ENCODE data around the gene PRKAG2. TPM values are rescaled to one million over a fixed set of nuclear protein-coding genes. Genes with fewer than 3 reads are reported as not detected.
"Not testable (repeated sequence)": the region's sequence is repeated elsewhere in the genome, so short reads cannot be mapped to it uniquely, and the experiment has no call there.

PRKAG2 gene
- total RNA-seq, 1 donor from 2014 or later = 4.7 TPM

DNA sequence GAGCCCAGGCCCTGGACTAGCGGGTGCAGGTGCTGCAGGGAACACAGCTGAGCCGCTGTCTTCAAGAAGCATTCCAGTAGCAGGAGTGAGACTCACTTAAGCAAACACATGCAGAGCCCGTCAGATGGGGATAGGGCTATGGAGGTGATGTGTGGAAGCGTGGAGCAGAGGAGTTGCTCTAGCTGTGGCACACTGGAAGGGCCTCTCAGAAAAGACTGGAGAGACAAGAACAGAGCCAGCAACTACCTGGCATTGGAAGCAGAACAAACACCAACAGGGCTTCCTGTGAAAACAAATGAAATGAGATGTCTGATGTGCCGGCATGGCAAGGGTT, 41.6 kb upstream of the PRKAG2 start:
- Histone ChIP-seq H3K9ac (ENCODE audit: low read depth in 1 of 3, low read length in 3 of 3) (no peak overlapping the region), H3K27ac (ENCODE audit: low read depth, low read length) (no peak overlapping the region), H3K4me1 (ENCODE audit: control insufficient read depth in 3 of 3, insufficient read depth in 3 of 3, low read length in 3 of 3) (no peaks in the 10 kb centered on the region), H3K4me3 (ENCODE audit: low read length in 3 of 3) (no peak overlapping the region), H3K27me3 (ENCODE audit: control insufficient read depth in 3 of 3, insufficient read depth in 3 of 3, low read length in 3 of 3) (peaks cover 0 to 4% (median 3%) of the 10 kb centered on the region in 3 donors), H3K36me3 (ENCODE audit: control insufficient read depth in 3 of 3, insufficient read depth in 3 of 3, low read length in 3 of 3) (no peaks in the 10 kb centered on the region), H3K9me3 (ENCODE audit: control insufficient read depth in 3 of 3, low read length in 3 of 3) (peaks cover 2 to 4% (median 2%) of the 10 kb centered on the region in 3 donors)

DNA sequence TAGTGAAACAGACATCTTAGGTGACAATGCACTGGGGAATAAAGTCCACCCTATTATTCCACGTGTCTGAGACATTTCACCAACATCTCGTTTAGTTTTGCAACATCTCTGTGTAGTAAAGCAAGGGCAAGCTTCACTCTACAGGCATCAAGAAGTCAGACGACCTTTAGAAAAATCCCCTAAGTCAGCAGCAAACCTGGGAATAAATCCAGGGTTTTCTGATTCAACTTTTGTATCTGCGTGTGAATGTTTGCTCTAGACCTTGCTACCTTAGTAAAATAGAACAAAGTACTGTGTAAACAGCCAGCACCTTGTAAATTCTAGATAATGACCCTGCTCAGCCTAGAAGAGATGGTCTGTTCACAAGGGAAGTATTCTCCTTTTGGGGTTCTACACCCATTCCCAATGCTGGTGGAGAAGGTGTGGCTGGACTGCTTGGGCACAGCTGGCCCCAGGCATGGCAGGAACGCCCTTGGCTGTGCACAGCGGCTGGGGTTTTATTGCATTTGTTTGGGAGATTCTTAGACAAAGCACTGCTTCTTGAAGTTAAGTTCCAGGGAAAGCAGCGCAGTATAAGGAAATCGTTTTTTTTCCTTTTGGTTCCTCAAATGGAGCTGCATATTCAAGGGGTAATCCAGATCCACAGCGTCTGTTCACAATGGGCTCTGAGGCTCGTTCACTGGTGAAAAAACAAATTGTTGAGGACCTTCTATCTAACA, 41.0 kb upstream of the PRKAG2 start:
- H3K27me3 ChIP-seq (ENCODE audit: control insufficient read depth in 3 of 3, insufficient read depth in 3 of 3, low read length in 3 of 3) = peaks cover 0 to 4% (median 3%) of the 10 kb centered on the region in 3 donors

DNA sequence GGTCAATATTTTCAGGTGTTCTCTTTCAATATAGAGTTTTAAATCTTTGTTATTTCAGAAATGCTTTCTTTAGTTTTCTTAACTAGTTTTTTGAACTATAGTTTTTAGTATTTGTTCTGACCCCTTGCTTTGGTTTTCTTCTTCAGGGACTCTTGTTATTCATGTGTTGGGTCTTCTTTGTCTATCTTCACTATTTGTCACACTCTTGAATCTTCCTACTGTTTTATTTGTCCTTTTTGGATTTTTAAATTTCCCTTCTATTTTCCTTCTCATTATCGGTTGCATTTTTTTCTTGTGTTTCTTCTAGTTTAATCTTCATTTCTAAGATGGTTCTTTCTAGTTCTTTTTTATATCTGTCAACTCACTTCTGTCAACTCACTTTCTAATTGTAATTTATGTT, 37.1 kb upstream of the PRKAG2 start:
- Histone ChIP-seq H3K9me3 (ENCODE audit: control insufficient read depth in 3 of 3, low read length in 3 of 3) (peaks cover 2 to 4% (median 2%) of the 10 kb centered on the region in 3 donors), H3K4me3 (ENCODE audit: low read length in 3 of 3) (no peak overlapping the region), H3K36me3 (ENCODE audit: control insufficient read depth in 3 of 3, insufficient read depth in 3 of 3, low read length in 3 of 3) (no peaks in the 10 kb centered on the region), H3K27ac (ENCODE audit: low read depth, low read length) (no peak overlapping the region), H3K4me1 (ENCODE audit: control insufficient read depth in 3 of 3, insufficient read depth in 3 of 3, low read length in 3 of 3) (no peaks in the 10 kb centered on the region), H3K9ac (ENCODE audit: low read depth in 1 of 3, low read length in 3 of 3) (no peak overlapping the region), H3K27me3 (ENCODE audit: control insufficient read depth in 3 of 3, insufficient read depth in 3 of 3, low read length in 3 of 3) (no peaks in the 10 kb centered on the region)

More for the DNA sequence above, 41.0 kb upstream of the PRKAG2 start:
- no peak overlapping the region for H3K4me3 ChIP-seq (ENCODE audit: low read length in 3 of 3)
- H3K9ac ChIP-seq (ENCODE audit: low read depth in 1 of 3, low read length in 3 of 3) = no peak overlapping the region
- no peaks in the 10 kb centered on the region for H3K4me1 ChIP-seq (ENCODE audit: control insufficient read depth in 3 of 3, insufficient read depth in 3 of 3, low read length in 3 of 3)
- peaks cover 2 to 4% (median 2%) of the 10 kb centered on the region in 3 donors for H3K9me3 ChIP-seq (ENCODE audit: control insufficient read depth in 3 of 3, low read length in 3 of 3)
- no peaks in the 10 kb centered on the region for H3K36me3 ChIP-seq (ENCODE audit: control insufficient read depth in 3 of 3, insufficient read depth in 3 of 3, low read length in 3 of 3)
- H3K27ac ChIP-seq (ENCODE audit: low read depth, low read length) = no peak overlapping the region

DNA sequence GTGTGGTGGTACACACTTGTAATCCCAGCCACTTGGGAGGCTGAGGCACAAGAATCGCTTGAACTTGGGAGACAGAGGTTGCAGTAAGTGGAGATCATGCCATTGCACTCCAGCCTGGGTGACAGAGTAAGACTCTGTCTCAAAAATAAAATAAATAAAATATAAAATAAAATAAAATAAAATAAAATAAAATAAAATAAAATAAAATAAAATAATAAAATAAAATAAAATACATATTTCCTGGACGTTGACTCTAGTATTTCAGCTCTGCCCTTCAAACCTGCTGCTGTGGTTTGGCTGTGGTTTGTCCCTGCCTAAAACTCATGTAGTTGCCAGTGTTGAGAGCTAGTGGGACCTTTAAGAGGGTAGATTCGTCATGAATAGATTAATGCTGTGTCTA, 33.7 kb upstream of the PRKAG2 start:
- not testable (repeated sequence) for H3K4me3 ChIP-seq (ENCODE audit: low read length in 3 of 3); H3K27me3 ChIP-seq (ENCODE audit: control insufficient read depth in 3 of 3, insufficient read depth in 3 of 3, low read length in 3 of 3); H3K36me3 ChIP-seq (ENCODE audit: control insufficient read depth in 3 of 3, insufficient read depth in 3 of 3, low read length in 3 of 3); H3K9ac ChIP-seq (ENCODE audit: low read depth in 1 of 3, low read length in 3 of 3); H3K4me1 ChIP-seq (ENCODE audit: control insufficient read depth in 3 of 3, insufficient read depth in 3 of 3, low read length in 3 of 3); H3K27ac ChIP-seq (ENCODE audit: low read depth, low read length); H3K9me3 ChIP-seq (ENCODE audit: control insufficient read depth in 3 of 3, low read length in 3 of 3)

DNA sequence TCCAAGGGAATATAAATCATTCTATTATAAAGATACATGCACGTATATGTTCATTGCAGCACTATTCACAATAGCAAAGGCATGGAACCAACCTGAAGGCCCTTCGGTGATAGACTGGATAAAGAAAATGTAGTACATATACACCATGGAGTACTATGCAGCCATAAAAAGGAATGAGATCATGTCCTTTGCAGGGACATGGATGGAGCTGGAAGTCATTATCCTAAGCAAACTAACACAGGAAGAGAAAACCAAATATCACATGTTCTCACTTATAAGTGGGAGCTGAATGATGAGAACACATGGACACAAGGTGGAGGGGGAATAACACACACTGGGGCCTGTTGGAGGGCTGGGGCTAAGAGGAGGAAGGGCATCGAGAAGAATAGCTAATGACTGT, 30.2 kb upstream of the PRKAG2 start:
- not testable (repeated sequence) for H3K9ac ChIP-seq (ENCODE audit: low read depth in 1 of 3, low read length in 3 of 3); H3K4me1 ChIP-seq (ENCODE audit: control insufficient read depth in 3 of 3, insufficient read depth in 3 of 3, low read length in 3 of 3); H3K9me3 ChIP-seq (ENCODE audit: control insufficient read depth in 3 of 3, low read length in 3 of 3); H3K4me3 ChIP-seq (ENCODE audit: low read length in 3 of 3); H3K36me3 ChIP-seq (ENCODE audit: control insufficient read depth in 3 of 3, insufficient read depth in 3 of 3, low read length in 3 of 3); H3K27ac ChIP-seq (ENCODE audit: low read depth, low read length); H3K27me3 ChIP-seq (ENCODE audit: control insufficient read depth in 3 of 3, insufficient read depth in 3 of 3, low read length in 3 of 3)

DNA sequence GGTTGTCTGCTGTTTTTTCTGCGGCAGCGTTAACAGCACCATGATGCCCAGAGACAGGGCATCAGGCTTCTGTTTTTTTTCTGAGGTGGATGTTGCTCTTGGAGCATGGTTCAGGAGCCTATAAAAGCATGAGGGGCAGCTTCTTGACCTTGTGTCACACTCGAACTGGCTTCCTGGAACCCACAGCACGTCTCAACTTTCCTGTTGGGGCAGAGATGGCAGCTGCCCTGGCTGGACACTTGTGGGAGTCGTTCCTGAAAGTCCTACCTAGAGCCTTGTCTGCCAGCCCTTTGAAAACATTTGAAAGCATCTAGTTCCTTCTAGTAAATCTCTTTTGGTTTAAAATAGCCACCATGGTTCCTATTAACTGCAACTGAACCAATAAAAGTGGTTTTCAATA, 28.9 kb upstream of the PRKAG2 start:
- H3K27ac ChIP-seq (ENCODE audit: low read depth, low read length) = no peak overlapping the region
- no peaks in the 10 kb centered on the region for H3K36me3 ChIP-seq (ENCODE audit: control insufficient read depth in 3 of 3, insufficient read depth in 3 of 3, low read length in 3 of 3)
- peaks cover 0 to 6% (median 0%) of the 10 kb centered on the region in 3 donors for H3K4me1 ChIP-seq (ENCODE audit: control insufficient read depth in 3 of 3, insufficient read depth in 3 of 3, low read length in 3 of 3)
- H3K9ac ChIP-seq (ENCODE audit: low read depth in 1 of 3, low read length in 3 of 3) = no peak overlapping the region
- peaks cover 0 to 5% (median 0%) of the 10 kb centered on the region in 3 donors for H3K9me3 ChIP-seq (ENCODE audit: control insufficient read depth in 3 of 3, low read length in 3 of 3)
- no peak overlapping the region for H3K4me3 ChIP-seq (ENCODE audit: low read length in 3 of 3)
- H3K27me3 ChIP-seq (ENCODE audit: control insufficient read depth in 3 of 3, insufficient read depth in 3 of 3, low read length in 3 of 3) = peaks cover 0 to 13% (median 2%) of the 10 kb centered on the region in 3 donors

DNA sequence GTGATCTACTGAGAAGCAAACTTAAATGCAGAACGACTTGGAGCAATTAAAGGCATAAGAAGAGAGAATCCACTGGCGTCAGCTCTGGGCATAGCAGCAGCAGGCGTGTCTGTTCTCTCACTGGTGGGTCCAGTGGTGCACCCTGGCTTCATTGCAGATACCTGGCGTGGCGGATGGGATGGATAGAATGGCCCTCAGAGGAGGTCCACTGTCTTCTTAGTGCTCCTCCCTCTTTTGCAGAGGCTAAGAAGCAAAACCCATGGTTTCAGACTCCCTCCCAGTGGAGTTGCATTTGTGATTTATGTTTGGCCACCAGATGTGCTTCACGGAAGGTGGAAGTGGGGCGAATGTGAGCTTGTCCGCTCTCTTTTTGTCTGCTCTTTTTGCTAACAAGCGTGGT, 28.4 kb upstream of the PRKAG2 start:
- Histone ChIP-seq H3K27ac (ENCODE audit: low read depth, low read length) (no peak overlapping the region), H3K9ac (ENCODE audit: low read depth in 1 of 3, low read length in 3 of 3) (no peak overlapping the region), H3K27me3 (ENCODE audit: control insufficient read depth in 3 of 3, insufficient read depth in 3 of 3, low read length in 3 of 3) (peaks cover 0 to 17% (median 2%) of the 10 kb centered on the region in 3 donors), H3K9me3 (ENCODE audit: control insufficient read depth in 3 of 3, low read length in 3 of 3) (peaks cover 0 to 5% (median 0%) of the 10 kb centered on the region in 3 donors), H3K36me3 (ENCODE audit: control insufficient read depth in 3 of 3, insufficient read depth in 3 of 3, low read length in 3 of 3) (no peaks in the 10 kb centered on the region), H3K4me3 (ENCODE audit: low read length in 3 of 3) (no peak overlapping the region), H3K4me1 (ENCODE audit: control insufficient read depth in 3 of 3, insufficient read depth in 3 of 3, low read length in 3 of 3) (peaks cover 0 to 8% (median 0%) of the 10 kb centered on the region in 3 donors)

DNA sequence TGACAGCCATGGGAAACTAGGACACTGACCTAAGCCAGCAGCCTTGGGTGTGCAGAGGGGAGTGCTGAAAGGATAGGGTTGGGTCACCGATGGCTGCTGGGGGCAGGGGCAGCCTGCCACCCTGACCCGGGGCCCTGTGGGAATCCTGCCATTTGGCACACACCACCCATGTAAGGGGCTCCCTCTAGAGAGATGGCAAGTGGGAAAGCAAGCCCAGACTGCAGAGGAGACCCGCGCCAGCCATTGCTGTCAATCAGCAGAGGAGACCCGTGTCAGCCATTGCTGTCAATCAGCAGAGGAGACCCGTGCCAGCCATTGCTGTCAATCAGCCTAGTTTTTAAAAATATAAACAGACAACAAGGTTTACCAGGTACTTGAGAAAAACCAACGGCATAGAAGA, 27.4 kb upstream of the PRKAG2 start:
- peaks cover 0 to 5% (median 0%) of the 10 kb centered on the region in 3 donors for H3K9me3 ChIP-seq (ENCODE audit: control insufficient read depth in 3 of 3, low read length in 3 of 3)
- no peak overlapping the region for H3K9ac ChIP-seq (ENCODE audit: low read depth in 1 of 3, low read length in 3 of 3)
- H3K27me3 ChIP-seq (ENCODE audit: control insufficient read depth in 3 of 3, insufficient read depth in 3 of 3, low read length in 3 of 3) = peaks cover 0 to 24% (median 5%) of the 10 kb centered on the region in 3 donors
- no peak overlapping the region for H3K27ac ChIP-seq (ENCODE audit: low read depth, low read length)
- H3K4me1 ChIP-seq (ENCODE audit: control insufficient read depth in 3 of 3, insufficient read depth in 3 of 3, low read length in 3 of 3) = peaks cover 0 to 8% (median 0%) of the 10 kb centered on the region in 3 donors
- no peaks in the 10 kb centered on the region for H3K36me3 ChIP-seq (ENCODE audit: control insufficient read depth in 3 of 3, insufficient read depth in 3 of 3, low read length in 3 of 3)
- H3K4me3 ChIP-seq (ENCODE audit: low read length in 3 of 3) = no peak overlapping the region

DNA sequence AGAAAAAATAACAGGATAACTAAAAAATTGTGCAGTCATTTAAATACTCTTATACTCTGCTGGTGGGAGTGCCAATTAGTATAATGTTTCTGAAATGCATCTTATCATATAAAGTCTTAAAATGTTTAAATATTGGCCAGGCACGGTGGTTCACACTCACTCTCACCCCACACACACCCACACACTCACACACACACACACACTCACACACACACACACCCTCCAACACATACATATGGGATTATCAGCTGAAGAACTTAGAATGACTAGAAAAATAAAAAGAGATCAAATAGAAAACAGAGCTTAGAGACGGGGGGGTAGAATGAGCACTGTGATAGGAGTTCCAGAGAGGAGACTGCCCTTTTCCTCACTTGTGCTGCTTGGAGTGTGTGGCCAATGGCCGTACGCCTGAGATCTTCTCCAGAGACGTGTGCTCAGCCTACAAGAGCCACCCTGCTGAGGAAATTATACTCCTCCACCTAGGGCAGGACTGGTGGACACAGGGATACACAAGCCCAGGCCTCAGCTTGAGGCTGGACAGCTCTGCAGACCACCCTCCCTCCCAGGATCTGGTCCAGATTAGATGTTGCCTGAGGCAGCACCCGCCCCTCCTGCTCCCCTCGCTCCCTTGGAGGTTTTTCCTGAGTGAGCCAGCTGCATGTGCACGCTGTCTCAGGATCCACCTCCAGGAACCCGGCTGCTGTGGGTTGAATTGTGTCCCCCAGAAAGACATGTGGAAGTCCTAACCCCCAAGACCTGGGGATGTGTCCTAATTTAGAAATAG, 26.5 kb upstream of the PRKAG2 start:
- no peak overlapping the region for H3K9ac ChIP-seq (ENCODE audit: low read depth in 1 of 3, low read length in 3 of 3)
- H3K9me3 ChIP-seq (ENCODE audit: control insufficient read depth in 3 of 3, low read length in 3 of 3) = peaks cover 0 to 5% (median 0%) of the 10 kb centered on the region in 3 donors
- H3K36me3 ChIP-seq (ENCODE audit: control insufficient read depth in 3 of 3, insufficient read depth in 3 of 3, low read length in 3 of 3) = no peaks in the 10 kb centered on the region
- H3K4me3 ChIP-seq (ENCODE audit: low read length in 3 of 3) = no peak overlapping the region
- peaks cover 0 to 8% (median 0%) of the 10 kb centered on the region in 3 donors for H3K4me1 ChIP-seq (ENCODE audit: control insufficient read depth in 3 of 3, insufficient read depth in 3 of 3, low read length in 3 of 3)
- H3K27me3 ChIP-seq (ENCODE audit: control insufficient read depth in 3 of 3, insufficient read depth in 3 of 3, low read length in 3 of 3) = peaks cover 0 to 26% (median 7%) of the 10 kb centered on the region in 3 donors
- H3K27ac ChIP-seq (ENCODE audit: low read depth, low read length) = no peak overlapping the region

DNA sequence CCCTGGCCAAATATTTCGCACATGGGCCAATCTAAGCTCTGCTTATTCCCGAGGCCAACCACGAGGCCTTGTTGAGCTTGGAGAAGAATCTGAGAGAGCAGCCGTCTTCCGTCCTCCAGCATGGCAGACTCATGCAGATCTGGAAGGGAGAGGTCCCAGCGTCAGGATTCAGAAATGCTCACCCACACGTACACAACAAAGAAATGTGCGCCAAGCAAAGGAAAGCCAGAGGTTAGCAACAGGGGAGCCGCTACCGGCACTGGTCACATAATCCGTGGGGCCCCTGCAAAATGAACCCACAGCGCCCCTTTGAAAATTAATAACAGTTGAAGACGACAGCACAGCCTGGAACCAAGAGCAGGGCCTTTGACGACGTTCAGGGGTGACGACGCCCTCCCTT, 25.4 kb upstream of the PRKAG2 start:
- Histone ChIP-seq H3K36me3 (ENCODE audit: control insufficient read depth in 3 of 3, insufficient read depth in 3 of 3, low read length in 3 of 3) (no peaks in the 10 kb centered on the region), H3K4me3 (ENCODE audit: low read length in 3 of 3) (no peak overlapping the region), H3K27me3 (ENCODE audit: control insufficient read depth in 3 of 3, insufficient read depth in 3 of 3, low read length in 3 of 3) (peaks cover 0 to 33% (median 17%) of the 10 kb centered on the region in 3 donors)

More for the DNA sequence above, 25.4 kb upstream of the PRKAG2 start:
- Histone ChIP-seq H3K9me3 (ENCODE audit: control insufficient read depth in 3 of 3, low read length in 3 of 3) (peaks cover 0 to 5% (median 0%) of the 10 kb centered on the region in 3 donors), H3K4me1 (ENCODE audit: control insufficient read depth in 3 of 3, insufficient read depth in 3 of 3, low read length in 3 of 3) (peaks cover 0 to 8% (median 0%) of the 10 kb centered on the region in 3 donors), H3K9ac (ENCODE audit: low read depth in 1 of 3, low read length in 3 of 3) (no peak overlapping the region), H3K27ac (ENCODE audit: low read depth, low read length) (no peak overlapping the region)
